H9 (cell line): ENCODE data around the gene PTCD1. TPM values are rescaled to one million over a fixed set of nuclear protein-coding genes. Genes with fewer than 3 reads are reported as not detected.

ENCODE experiments used
- DNase-seq: peaks from one replicate; pipeline ENCODE4 v3.0.0-alpha.2; 2017
- H2AFZ ChIP-seq: one replicate; pipeline ENCODE4 v1.6.1; 2013; ENCODE audit warnings: mild to moderate bottlenecking, low read length, control low read depth, moderate library complexity
- H2AK5ac ChIP-seq: 2 replicates; pipeline ENCODE4 v1.6.1; 2013; ENCODE audit warnings: low read length, control low read depth, mixed read lengths; ENCODE audit not compliant: insufficient read length
- H2BK120ac ChIP-seq: one replicate; pipeline ENCODE4 v1.6.1; 2013; ENCODE audit warnings: low read depth, mild to moderate bottlenecking, low read length, control low read depth, inconsistent platforms; ENCODE audit not compliant: poor library complexity, severe bottlenecking
- H2BK12ac ChIP-seq: 2 replicates; pipeline ENCODE4 v1.6.1; 2013; ENCODE audit warnings: low read length, control low read depth, mixed read lengths, low read depth; ENCODE audit not compliant: insufficient read length
- H2BK15ac ChIP-seq: 2 replicates; pipeline ENCODE4 v1.6.1; 2013; ENCODE audit warnings: low read depth, low read length, control low read depth
- H2BK20ac ChIP-seq: one replicate; pipeline ENCODE4 v1.6.1; 2013; ENCODE audit warnings: low read depth, mild to moderate bottlenecking, low read length, control low read depth, inconsistent platforms; ENCODE audit not compliant: poor library complexity, severe bottlenecking
- H2BK5ac ChIP-seq: 2 replicates; pipeline ENCODE4 v1.6.1; 2013; ENCODE audit warnings: low read length, control low read depth, mixed read lengths; ENCODE audit not compliant: insufficient read length
- H3K14ac ChIP-seq: 2 replicates; pipeline ENCODE4 v1.6.1; 2013; ENCODE audit warnings: low read length, control low read depth; ENCODE audit not compliant: insufficient read depth
- H3K18ac ChIP-seq: 2 replicates; pipeline ENCODE4 v1.6.1; 2013; ENCODE audit warnings: low read depth, mild to moderate bottlenecking, mixed read lengths, low read length, control low read depth; ENCODE audit not compliant: insufficient read length
- H3K23ac ChIP-seq: 2 replicates; pipeline ENCODE4 v1.6.1; 2013; ENCODE audit warnings: low read length, control low read depth, mixed read lengths, low read depth; ENCODE audit not compliant: insufficient read length
- H3K23me2 ChIP-seq: 2 replicates; pipeline ENCODE4 v1.6.1; 2013; ENCODE audit warnings: low read depth, mild to moderate bottlenecking, mixed read lengths, low read length, control low read depth; ENCODE audit not compliant: insufficient read length, poor library complexity, severe bottlenecking
- H3K27ac ChIP-seq: 2 replicates; pipeline ENCODE4 v1.5.1; 2013; ENCODE audit warnings: low read length, control low read depth, mixed read lengths, low read depth; ENCODE audit not compliant: insufficient read length
- H3K27me3 ChIP-seq: 2 replicates; pipeline ENCODE4 v1.6.1; 2013; ENCODE audit warnings: low read length, control low read depth, inconsistent platforms; ENCODE audit not compliant: insufficient read depth
- H3K4ac ChIP-seq: 2 replicates; pipeline ENCODE4 v1.6.1; 2013; ENCODE audit warnings: low read depth, mild to moderate bottlenecking, control low read depth, inconsistent platforms, low read length, moderate library complexity
- H3K4me1 ChIP-seq: 2 replicates; pipeline ENCODE4 v1.6.1; 2013; ENCODE audit warnings: low read length, control low read depth, inconsistent platforms; ENCODE audit not compliant: insufficient read depth
- H3K4me2 ChIP-seq: 2 replicates; pipeline ENCODE4 v1.6.1; 2013; ENCODE audit warnings: low read length, control low read depth, mixed read lengths; ENCODE audit not compliant: insufficient read length, insufficient read depth
- H3K56ac ChIP-seq: 2 replicates; pipeline ENCODE4 v1.6.1; 2013; ENCODE audit warnings: low read depth, mild to moderate bottlenecking, mixed read lengths, low read length, control low read depth; ENCODE audit not compliant: insufficient read length
- H3K79me1 ChIP-seq: 2 replicates; pipeline ENCODE4 v1.6.1; 2013; ENCODE audit warnings: low read depth, mild to moderate bottlenecking, moderate library complexity, low read length, control low read depth, inconsistent platforms; ENCODE audit not compliant: insufficient read depth, poor library complexity, severe bottlenecking
- H3K79me2 ChIP-seq: 2 replicates; pipeline ENCODE4 v1.6.1; 2013; ENCODE audit warnings: low read length, control low read depth, inconsistent platforms; ENCODE audit not compliant: insufficient read depth
- H3K9ac ChIP-seq: 2 replicates; pipeline ENCODE4 v1.6.1; 2013; ENCODE audit warnings: low read length, control low read depth, mixed read lengths; ENCODE audit not compliant: insufficient read length; ENCODE audit errors: extremely low read depth
- H3K9me3 ChIP-seq: one replicate; pipeline ENCODE4 v1.6.1; 2013; ENCODE audit warnings: low read depth, low read length, inconsistent platforms; ENCODE audit not compliant: control insufficient read depth
- H3T11ph ChIP-seq: one replicate; pipeline ENCODE4 v1.6.1; 2013; ENCODE audit warnings: mild to moderate bottlenecking, low read length, control low read depth, inconsistent platforms
- H4K20me1 ChIP-seq: one replicate; pipeline ENCODE4 v1.6.1; 2013; ENCODE audit not compliant: control insufficient read depth, insufficient read length, insufficient read depth
- H4K5ac ChIP-seq: 2 replicates; pipeline ENCODE4 v1.6.1; 2013; ENCODE audit warnings: low read depth, mild to moderate bottlenecking, mixed read lengths, low read length, control low read depth; ENCODE audit not compliant: insufficient read length
- H4K8ac ChIP-seq: replicated peaks from 2 replicates; pipeline ENCODE4 v1.6.1; 2013; ENCODE audit warnings: low read length, control low read depth, mixed read lengths, low read depth; ENCODE audit not compliant: insufficient read length
- H4K91ac ChIP-seq: 2 replicates; pipeline ENCODE4 v1.6.1; 2013; ENCODE audit warnings: low read depth, mild to moderate bottlenecking, moderate library complexity, mixed read lengths, low read length, control low read depth; ENCODE audit not compliant: insufficient read length
- H3K27ac Mint-ChIP-seq, 3 experiments: 2 replicates in 2 of 3; 3 replicates in 1 of 3; pipeline ENCODE4 v1.8.0; 2020 to 2021; ENCODE audit warnings: mixed read lengths in 3 of 3, mild to moderate bottlenecking in 1 of 3, moderate library complexity in 1 of 3
- H3K27me3 Mint-ChIP-seq: 2 replicates; pipeline ENCODE4 v1.8.0; 2021; ENCODE audit warnings: low read depth, mild to moderate bottlenecking, moderate library complexity, mixed read lengths
- H3K36me3 Mint-ChIP-seq, 3 experiments: 2 replicates in 2 of 3; 3 replicates in 1 of 3; pipeline ENCODE4 v1.8.0; 2020 to 2021; ENCODE audit warnings: low read depth in 3 of 3, mixed read lengths in 3 of 3; ENCODE audit not compliant: insufficient read depth in 1 of 3
- H3K4me1 Mint-ChIP-seq, 2 experiments: 2 replicates each; pipeline ENCODE4 v1.8.0; 2020; ENCODE audit warnings: mixed read lengths in 2 of 2
- H3K4me3 Mint-ChIP-seq, 2 experiments: 2 replicates in 1 of 2; 3 replicates in 1 of 2; pipeline ENCODE4 v1.8.0; 2020 to 2021; ENCODE audit warnings: mild to moderate bottlenecking in 2 of 2, mixed read lengths in 2 of 2, moderate library complexity in 1 of 2
- H3K9me3 Mint-ChIP-seq, 2 experiments: 2 replicates in 1 of 2; 3 replicates in 1 of 2; pipeline ENCODE4 v1.8.0; 2020; ENCODE audit warnings: mild to moderate bottlenecking in 2 of 2, mixed read lengths in 2 of 2, moderate library complexity in 1 of 2
- WGBS: extraction: QIAGEN DNeasy Blood & Tissue Kit; methylation state at CpG from one replicate; pipeline ENCODE4 v1.1.7; 2013; ENCODE audit warnings: missing lambda C conversion rate, low lambda C conversion rate, mixed read lengths; ENCODE audit not compliant: insufficient read length; ENCODE audit errors: extremely low coverage; 5-methylcytosine and 5-hydroxymethylcytosine counted together
- total RNA-seq: library from RNA; stranded (reverse); gene quantifications from 2 replicates; pipeline ENCODE4 v1.2.1, GENCODE V29; 2021
- TF ChIP-seq, protein P1 (sequence below): fragments of 200-600 bp; sonication (generic); conservative IDR thresholded peaks from 3 replicates; pipeline ENCODE4 v1.8.0; 2021; ENCODE audit warnings: antibody characterized with exemption, mild to moderate bottlenecking

Gene PTCD1
- total RNA-seq, 1 experiment from 2014 or later: 12.8 TPM

DNA sequence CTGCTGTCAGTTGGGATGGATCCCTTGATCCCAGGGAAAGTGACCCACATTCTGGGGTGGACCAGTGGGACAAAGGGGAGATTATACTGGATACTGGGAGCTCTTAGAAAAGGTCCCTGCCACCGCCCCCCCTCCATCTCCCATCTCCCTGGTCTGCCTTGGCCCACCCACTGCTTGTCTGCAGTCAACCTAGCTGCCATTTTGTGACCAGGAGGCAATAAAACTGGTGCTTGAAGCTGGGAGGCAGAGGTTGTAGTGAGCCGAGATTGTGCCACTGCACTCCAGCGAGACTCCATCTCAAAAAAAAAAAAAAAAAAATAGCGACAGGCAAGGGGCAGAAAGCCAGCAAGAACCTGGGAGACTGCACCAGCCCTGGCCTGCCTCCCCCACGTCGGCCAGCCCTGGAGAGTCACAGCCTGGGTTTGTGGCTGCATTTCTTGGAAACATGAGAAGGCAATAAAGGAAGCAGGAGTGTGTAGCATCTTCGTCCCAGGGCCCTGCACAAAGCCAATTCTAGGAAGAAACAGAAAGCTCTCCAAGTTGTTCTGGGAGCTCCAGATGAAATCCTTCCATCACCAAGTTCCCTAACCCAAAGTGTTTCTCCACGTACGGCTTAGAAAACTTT is 68.7 kb downstream of the PTCD1 start:
- peaks cover 3% of the 10 kb centered on the region for H3K23me2 ChIP-seq
- H2BK5ac ChIP-seq: no peak overlapping the region
- no peak overlapping the region for H3K27ac Mint-ChIP-seq
- H3K4me1 Mint-ChIP-seq: peaks cover 10 to 16% of the 10 kb centered on the region in 2 experiments
- H3K4me1 ChIP-seq: peaks cover 3% of the 10 kb centered on the region; the same call in 1 of the 2 replicates
- no peak overlapping the region for H3K18ac ChIP-seq
- H2BK20ac ChIP-seq: no peak overlapping the region
- no peaks in the 10 kb centered on the region for H3K9me3 Mint-ChIP-seq
- H2AK5ac ChIP-seq: no peak overlapping the region
- H3K79me1 ChIP-seq: no peaks in the 10 kb centered on the region
- H2BK15ac ChIP-seq: no peak overlapping the region
- no peaks in the 10 kb centered on the region for H3K9me3 ChIP-seq
- no peaks in the 10 kb centered on the region for H3K27me3 ChIP-seq
- H3K4ac ChIP-seq: no peak overlapping the region
- H3K79me2 ChIP-seq: no peaks in the 10 kb centered on the region
- H3K36me3 Mint-ChIP-seq: peaks cover 10 to 25% (median 16%) of the 10 kb centered on the region in 3 experiments; a peak in 6 of 7 replicates
- H3K56ac ChIP-seq: no peak overlapping the region
- TF ChIP-seq, protein P1, sequence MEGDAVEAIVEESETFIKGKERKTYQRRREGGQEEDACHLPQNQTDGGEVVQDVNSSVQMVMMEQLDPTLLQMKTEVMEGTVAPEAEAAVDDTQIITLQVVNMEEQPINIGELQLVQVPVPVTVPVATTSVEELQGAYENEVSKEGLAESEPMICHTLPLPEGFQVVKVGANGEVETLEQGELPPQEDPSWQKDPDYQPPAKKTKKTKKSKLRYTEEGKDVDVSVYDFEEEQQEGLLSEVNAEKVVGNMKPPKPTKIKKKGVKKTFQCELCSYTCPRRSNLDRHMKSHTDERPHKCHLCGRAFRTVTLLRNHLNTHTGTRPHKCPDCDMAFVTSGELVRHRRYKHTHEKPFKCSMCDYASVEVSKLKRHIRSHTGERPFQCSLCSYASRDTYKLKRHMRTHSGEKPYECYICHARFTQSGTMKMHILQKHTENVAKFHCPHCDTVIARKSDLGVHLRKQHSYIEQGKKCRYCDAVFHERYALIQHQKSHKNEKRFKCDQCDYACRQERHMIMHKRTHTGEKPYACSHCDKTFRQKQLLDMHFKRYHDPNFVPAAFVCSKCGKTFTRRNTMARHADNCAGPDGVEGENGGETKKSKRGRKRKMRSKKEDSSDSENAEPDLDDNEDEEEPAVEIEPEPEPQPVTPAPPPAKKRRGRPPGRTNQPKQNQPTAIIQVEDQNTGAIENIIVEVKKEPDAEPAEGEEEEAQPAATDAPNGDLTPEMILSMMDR: no peak
- DNase-seq: no peak
- no peak overlapping the region for H4K8ac ChIP-seq
- H3K14ac ChIP-seq: no peak overlapping the region
- H3K4me2 ChIP-seq: no peak overlapping the region
- no peak overlapping the region for H2AFZ ChIP-seq
- no peak overlapping the region for H3K23ac ChIP-seq
- WGBS: no CpG with 5 or more reads among the region's 9 CpGs
- H2BK120ac ChIP-seq: no peak overlapping the region
- no peak overlapping the region for H3K4me3 Mint-ChIP-seq
- H3K27me3 Mint-ChIP-seq: peaks cover 13% of the 10 kb centered on the region
- H3K27ac ChIP-seq: no peak overlapping the region
- no peak overlapping the region for H2BK12ac ChIP-seq
- H4K5ac ChIP-seq: no peak overlapping the region
- no peak overlapping the region for H3T11ph ChIP-seq
- no peaks in the 10 kb centered on the region for H4K20me1 ChIP-seq
- no peak overlapping the region for H4K91ac ChIP-seq
- H3K9ac ChIP-seq: no peak overlapping the region
